SK-N-SH treated with all-trans-retinoic acid at 6 μM for 48 hours (cell line): ENCODE measurements around the gene MNAT1.

ENCODE experiments used
- ARNTL ChIP-seq: fragments of 450-650 bp; formaldehyde crosslinking; IDR thresholded peaks from 2 replicates; pipeline ENCODE4 v1.5.0; 2020; ENCODE audit warnings: low read depth, mild to moderate bottlenecking, moderate library complexity, borderline replicate concordance
- CSDC2 ChIP-seq: fragments of 250-450 bp; sonication (Bioruptor Pico); IDR thresholded peaks from 2 replicates; pipeline ENCODE4 v1.5.0; 2020; ENCODE audit warnings: mild to moderate bottlenecking, moderate library complexity
- ESRRG ChIP-seq: fragments of 250-450 bp; sonication (Bioruptor Pico); IDR thresholded peaks from 2 replicates; pipeline ENCODE4 v1.6.1; 2021; ENCODE audit warnings: mild to moderate bottlenecking
- GLIS3 ChIP-seq: fragments of 250-450 bp; sonication (Bioruptor Pico); IDR thresholded peaks from 2 replicates; pipeline ENCODE4 v1.5.0; 2020; ENCODE audit warnings: mild to moderate bottlenecking, moderate library complexity
- OSR1 ChIP-seq: fragments of 250-450 bp; sonication (Bioruptor Pico); IDR thresholded peaks from 2 replicates; pipeline ENCODE4 v1.8.0; 2022; ENCODE audit warnings: moderate library complexity, mild to moderate bottlenecking, inconsistent platforms
- PPARA ChIP-seq: fragments of 250-450 bp; sonication (Bioruptor Pico); IDR thresholded peaks from 2 replicates; pipeline ENCODE4 v1.5.0; 2020; ENCODE audit warnings: mild to moderate bottlenecking, borderline replicate concordance
- RARB ChIP-seq: fragments of 250-450 bp; sonication (Bioruptor Pico); IDR thresholded peaks from 2 replicates; pipeline ENCODE4 v1.8.0; 2021; ENCODE audit warnings: mild to moderate bottlenecking, moderate library complexity
- TOX ChIP-seq: fragments of 250-450 bp; sonication (Bioruptor Pico); IDR thresholded peaks from 2 replicates; pipeline ENCODE4 v1.8.0; 2021; ENCODE audit warnings: mild to moderate bottlenecking, moderate library complexity, borderline replicate concordance
- ZFP30 ChIP-seq: fragments of 450-650 bp; formaldehyde crosslinking; IDR thresholded peaks from 2 replicates; pipeline ENCODE4 v1.5.0; 2022; ENCODE audit warnings: mild to moderate bottlenecking, moderate library complexity
- ZNF70 ChIP-seq: fragments of 450-650 bp; formaldehyde crosslinking; IDR thresholded peaks from 2 replicates; pipeline ENCODE4 v1.5.0; 2020; ENCODE audit warnings: mild to moderate bottlenecking, moderate library complexity
- TF ChIP-seq, protein P1 (sequence below): fragments of 250-450 bp; sonication (Bioruptor Pico); IDR thresholded peaks from 2 replicates; pipeline ENCODE4 v1.8.0; 2020; ENCODE audit warnings: mild to moderate bottlenecking, moderate library complexity, borderline replicate concordance
- TF ChIP-seq, protein P2 (sequence below): fragments of 250-450 bp; sonication (Bioruptor Pico); IDR thresholded peaks from 2 replicates; pipeline ENCODE4 v1.8.0; 2021; ENCODE audit warnings: low read depth, mild to moderate bottlenecking, moderate library complexity, borderline replicate concordance
- TF ChIP-seq, protein P3 (sequence below): fragments of 250-450 bp; sonication (Bioruptor Pico); IDR thresholded peaks from 2 replicates; pipeline ENCODE4 v1.5.1; 2020; ENCODE audit warnings: low read depth, mild to moderate bottlenecking, moderate library complexity

DNA sequence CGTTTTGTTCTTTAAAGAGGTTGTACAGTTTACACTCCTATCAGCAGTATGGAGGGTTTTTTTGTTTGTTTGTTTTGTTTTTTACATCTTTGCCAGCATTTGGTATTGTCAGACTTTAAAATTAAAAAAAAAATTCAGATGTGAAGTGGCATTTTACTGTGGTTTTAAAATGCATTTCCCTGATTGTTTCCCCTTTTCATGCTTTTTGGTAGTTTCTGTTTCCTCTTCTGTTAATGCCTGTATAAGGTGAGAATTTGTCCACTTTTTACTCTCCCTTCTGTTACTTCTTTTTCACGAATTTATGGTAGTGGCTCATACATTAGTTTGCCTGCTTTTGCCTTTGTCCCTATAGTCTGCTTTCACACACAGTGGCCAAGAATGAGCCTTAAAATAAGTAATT, 36.6 kb downstream of the MNAT1 start:
- TF ChIP-seq ZNF70 (CRISPR knock-in tag): no peak
- no peak for TF ChIP-seq GLIS3
- TF ChIP-seq, protein P1, sequence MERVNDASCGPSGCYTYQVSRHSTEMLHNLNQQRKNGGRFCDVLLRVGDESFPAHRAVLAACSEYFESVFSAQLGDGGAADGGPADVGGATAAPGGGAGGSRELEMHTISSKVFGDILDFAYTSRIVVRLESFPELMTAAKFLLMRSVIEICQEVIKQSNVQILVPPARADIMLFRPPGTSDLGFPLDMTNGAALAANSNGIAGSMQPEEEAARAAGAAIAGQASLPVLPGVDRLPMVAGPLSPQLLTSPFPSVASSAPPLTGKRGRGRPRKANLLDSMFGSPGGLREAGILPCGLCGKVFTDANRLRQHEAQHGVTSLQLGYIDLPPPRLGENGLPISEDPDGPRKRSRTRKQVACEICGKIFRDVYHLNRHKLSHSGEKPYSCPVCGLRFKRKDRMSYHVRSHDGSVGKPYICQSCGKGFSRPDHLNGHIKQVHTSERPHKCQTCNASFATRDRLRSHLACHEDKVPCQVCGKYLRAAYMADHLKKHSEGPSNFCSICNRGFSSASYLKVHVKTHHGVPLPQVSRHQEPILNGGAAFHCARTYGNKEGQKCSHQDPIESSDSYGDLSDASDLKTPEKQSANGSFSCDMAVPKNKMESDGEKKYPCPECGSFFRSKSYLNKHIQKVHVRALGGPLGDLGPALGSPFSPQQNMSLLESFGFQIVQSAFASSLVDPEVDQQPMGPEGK: no peak
- TF ChIP-seq, protein P2, sequence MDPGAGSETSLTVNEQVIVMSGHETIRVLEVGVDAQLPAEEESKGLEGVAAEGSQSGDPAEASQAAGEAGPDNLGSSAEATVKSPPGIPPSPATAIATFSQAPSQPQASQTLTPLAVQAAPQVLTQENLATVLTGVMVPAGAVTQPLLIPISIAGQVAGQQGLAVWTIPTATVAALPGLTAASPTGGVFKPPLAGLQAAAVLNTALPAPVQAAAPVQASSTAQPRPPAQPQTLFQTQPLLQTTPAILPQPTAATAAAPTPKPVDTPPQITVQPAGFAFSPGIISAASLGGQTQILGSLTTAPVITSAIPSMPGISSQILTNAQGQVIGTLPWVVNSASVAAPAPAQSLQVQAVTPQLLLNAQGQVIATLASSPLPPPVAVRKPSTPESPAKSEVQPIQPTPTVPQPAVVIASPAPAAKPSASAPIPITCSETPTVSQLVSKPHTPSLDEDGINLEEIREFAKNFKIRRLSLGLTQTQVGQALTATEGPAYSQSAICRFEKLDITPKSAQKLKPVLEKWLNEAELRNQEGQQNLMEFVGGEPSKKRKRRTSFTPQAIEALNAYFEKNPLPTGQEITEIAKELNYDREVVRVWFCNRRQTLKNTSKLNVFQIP: no peak
- no peak for TF ChIP-seq OSR1 (CRISPR knock-in tag)
- TF ChIP-seq ZFP30 (CRISPR knock-in tag): no peak
- TF ChIP-seq RARB (CRISPR knock-in tag): no peak
- TF ChIP-seq ARNTL: no peak
- TF ChIP-seq CSDC2 (CRISPR knock-in tag): no peak
- no peak for TF ChIP-seq TOX (CRISPR knock-in tag)
- TF ChIP-seq, protein P3, sequence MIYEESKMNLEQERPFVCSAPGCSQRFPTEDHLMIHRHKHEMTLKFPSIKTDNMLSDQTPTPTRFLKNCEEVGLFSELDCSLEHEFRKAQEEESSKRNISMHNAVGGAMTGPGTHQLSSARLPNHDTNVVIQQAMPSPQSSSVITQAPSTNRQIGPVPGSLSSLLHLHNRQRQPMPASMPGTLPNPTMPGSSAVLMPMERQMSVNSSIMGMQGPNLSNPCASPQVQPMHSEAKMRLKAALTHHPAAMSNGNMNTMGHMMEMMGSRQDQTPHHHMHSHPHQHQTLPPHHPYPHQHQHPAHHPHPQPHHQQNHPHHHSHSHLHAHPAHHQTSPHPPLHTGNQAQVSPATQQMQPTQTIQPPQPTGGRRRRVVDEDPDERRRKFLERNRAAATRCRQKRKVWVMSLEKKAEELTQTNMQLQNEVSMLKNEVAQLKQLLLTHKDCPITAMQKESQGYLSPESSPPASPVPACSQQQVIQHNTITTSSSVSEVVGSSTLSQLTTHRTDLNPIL (CRISPR knock-in tag): no peak
- no peak for TF ChIP-seq PPARA (CRISPR knock-in tag)
- no peak for TF ChIP-seq ESRRG (CRISPR knock-in tag)
